HepG2 (cell line): ENCODE measurements around the gene WRAP73. TPM values are rescaled to one million over a fixed set of nuclear protein-coding genes. Genes with fewer than 3 reads are reported as not detected.

Experiments
- ATAC-seq: fragments of 200-7000 bp; cut with Tn5 transposase; 3 replicates; pipeline ENCODE4 v1.9.1; 2020; ENCODE audit warnings: mild to moderate bottlenecking, moderate library complexity
- BruUV-seq: library from RNA; stranded (reverse); fragments of 400-500 nt; replicated peaks from 2 replicates; lab custom pipeline; 2021; lab: Mats Ljungman, UMichigan
- CTCF ChIA-PET: fragments of 300-600 bp; formaldehyde crosslinking; extraction: SDS; loops from one replicate; lab custom pipeline; 2021; ENCODE audit warnings: low total read pairs, inconsistent platforms, low intra/inter-chr PET ratio; lab: Yijun Ruan, JAX
- POLR2A ChIA-PET: fragments of 350-600 bp; sonication (Branson Sonifier 250); formaldehyde crosslinking; loops from one replicate; lab custom pipeline; 2020; ENCODE audit warnings: antibody characterized with exemption, inconsistent platforms; lab: Yijun Ruan, JAX
- DNase-seq: peaks from one replicate; pipeline ENCODE4 v3.0.0-alpha.2; 2015; ENCODE audit warnings: low spot score
- FAIRE-seq: peaks from 3 replicates; lab custom pipeline; 2011; peaks lifted over from hg19 to GRCh38; lab: Jason Lieb, UNC
- H2AFZ ChIP-seq: one replicate; pipeline ENCODE4 v1.6.1; 2011; ENCODE audit warnings: low read length, inconsistent platforms
- H3K27ac ChIP-seq: fragments of 300-600 bp; 3 replicates; pipeline ENCODE4 v1.8.0; 2011; ENCODE audit warnings: mixed run types, mild to moderate bottlenecking, mixed read lengths, low read length, inconsistent platforms; ENCODE audit not compliant: insufficient read depth; ENCODE audit errors: extremely low read length
- H3K27me3 ChIP-seq, 2 experiments: fragments of 200-600 bp in 1 of 2; 2 replicates in 1 of 2; 3 replicates in 1 of 2; pipeline versions ENCODE4 v1.6.0 to v1.8.0; 2011; ENCODE audit warnings: low read length in 2 of 2, mild to moderate bottlenecking in 2 of 2, moderate library complexity in 2 of 2, inconsistent platforms in 1 of 2; ENCODE audit not compliant: insufficient read depth in 2 of 2, control insufficient read depth in 1 of 2
- H3K36me3 ChIP-seq, 2 experiments: fragments of 200-600 bp in 1 of 2; replicated peaks in 1 of 2; 2 replicates in 1 of 2; 3 replicates in 1 of 2; pipeline versions ENCODE4 v1.5.1 to v1.8.0; 2011; ENCODE audit warnings: low read length in 2 of 2, inconsistent platforms in 1 of 2; ENCODE audit not compliant: insufficient read depth in 2 of 2, control insufficient read depth in 1 of 2
- H3K4me1 ChIP-seq: 2 replicates; pipeline ENCODE4 v1.5.1; 2012; ENCODE audit warnings: low read length, inconsistent platforms; ENCODE audit not compliant: insufficient read depth
- H3K4me2 ChIP-seq: 2 replicates; pipeline ENCODE4 v1.6.0; 2011; ENCODE audit warnings: low read depth, low read length, inconsistent platforms
- H3K4me3 ChIP-seq, 3 experiments: fragments of 200-600 bp in 1 of 3; sonication (generic), shearing (Covaris generic) in 1 of 3; replicated peaks in 1 of 3; 2 replicates each; pipeline ENCODE4 v1.5.1; 2011 to 2016; ENCODE audit warnings: low read length in 3 of 3, inconsistent platforms in 2 of 3, low read depth in 2 of 3, mild to moderate bottlenecking in 2 of 3, control low read depth in 1 of 3, mixed read lengths in 1 of 3; ENCODE audit not compliant: insufficient read depth in 1 of 3
- H3K79me2 ChIP-seq: one replicate; pipeline ENCODE4 v1.6.1; 2011; ENCODE audit warnings: low read length, inconsistent platforms; ENCODE audit not compliant: insufficient read depth
- H3K9ac ChIP-seq: 2 replicates; pipeline ENCODE4 v1.6.0; 2011; ENCODE audit warnings: mild to moderate bottlenecking, low read depth, low read length, inconsistent platforms; ENCODE audit not compliant: insufficient read depth
- H3K9me3 ChIP-seq: 2 replicates; pipeline ENCODE4 v1.5.1; 2012; ENCODE audit warnings: mild to moderate bottlenecking, low read length
- H4K20me1 ChIP-seq: 2 replicates; pipeline ENCODE4 v1.6.0; 2011; ENCODE audit warnings: inconsistent platforms, mild to moderate bottlenecking, low read length, moderate library complexity; ENCODE audit not compliant: insufficient read depth
- EHMT2 ChIP-seq: fragments of 200-600 bp; sonication (generic); IDR thresholded peaks from 2 replicates; pipeline ENCODE4 v1.7.0; 2017; ENCODE audit warnings: antibody characterized with exemption, low read depth, low read length, borderline replicate concordance
- FOXP4 ChIP-seq: sonication (generic); formaldehyde crosslinking; IDR thresholded peaks from 2 replicates; pipeline ENCODE4 v1.4.0; 2020; ENCODE audit warnings: missing genetic modification reagents
- KDM1A ChIP-seq: IDR thresholded peaks from 2 replicates; pipeline ENCODE4 v1.6.1; 2016; ENCODE audit warnings: missing compliant biosample characterization
- MTF2 ChIP-seq: sonication (generic); formaldehyde crosslinking; IDR thresholded peaks from 2 replicates; pipeline ENCODE4 v1.5.0; 2020; ENCODE audit warnings: missing genetic modification reagents, borderline replicate concordance
- SMYD3 ChIP-seq: sonication (generic); formaldehyde crosslinking; IDR thresholded peaks from 2 replicates; pipeline ENCODE4 v1.8.1; 2023; ENCODE audit warnings: mild to moderate bottlenecking, missing genetic modification reagents
- TAF15 ChIP-seq: fragments of 200-400 bp; formaldehyde crosslinking; IDR thresholded peaks from one replicate; pipeline ENCODE4 v1.6.1; 2018; ENCODE audit warnings: mild to moderate bottlenecking, low read depth, low read length; ENCODE audit not compliant: poor library complexity, severe bottlenecking
- XBP1 ChIP-seq: sonication (generic); formaldehyde crosslinking; IDR thresholded peaks from 2 replicates; pipeline ENCODE4 v1.5.0; 2020; ENCODE audit warnings: missing genetic modification reagents
- ZFP37 ChIP-seq: sonication (generic); formaldehyde crosslinking; IDR thresholded peaks from 2 replicates; pipeline ENCODE4 v1.4.0; 2020; ENCODE audit warnings: missing genetic modification reagents, borderline replicate concordance
- ZFP41 ChIP-seq: sonication (generic); formaldehyde crosslinking; IDR thresholded peaks from 2 replicates; pipeline ENCODE4 v1.4.0; 2020; ENCODE audit warnings: mild to moderate bottlenecking, missing genetic modification reagents, borderline replicate concordance
- ZNF597 ChIP-seq: sonication (generic); formaldehyde crosslinking; IDR thresholded peaks from 2 replicates; pipeline ENCODE4 v1.5.0; 2020; ENCODE audit warnings: missing genetic modification reagents
- ZNF598 ChIP-seq: sonication (generic); formaldehyde crosslinking; IDR thresholded peaks from 2 replicates; pipeline ENCODE4 v1.5.1; 2020; ENCODE audit warnings: mild to moderate bottlenecking, missing genetic modification reagents, borderline replicate concordance
- ZNF788 ChIP-seq: sonication (generic); formaldehyde crosslinking; IDR thresholded peaks from 2 replicates; pipeline ENCODE4 v1.5.0; 2020; ENCODE audit warnings: mild to moderate bottlenecking, missing genetic modification reagents, borderline replicate concordance
- WGBS: methylation state at CpG from one replicate; pipeline ENCODE4 v1.1.6; 2017; ENCODE audit warnings: low lambda C conversion rate; 5-methylcytosine and 5-hydroxymethylcytosine counted together
- in situ Hi-C: cut with HindIII; loops from 2 replicates; pipeline ENCODE4 v1.10.0; 2017; ENCODE audit warnings: low pct_unique_long_range_greater_than_20kb; ENCODE audit not compliant: extremely low pct_ligation_motif_present
- intact Hi-C: fragments of 100-400 bp; cut with micrococcal nuclease; formaldehyde crosslinking; loops from one replicate; pipeline ENCODE4 v1.10.0; 2022; ENCODE audit not compliant: unreplicated experiment
- polyA plus RNA-seq, 8 experiments: library from polyadenylated mRNA; depleted of rRNA in 3 of 8; stranded (reverse) in 7 of 8; unstranded in 1 of 8; fragments of >200 nt; fragmentation: Illumina TruSeq in 4 of 8; extraction: Trizol in 4 of 8; gene quantifications; 2 replicates each; pipeline versions ENCODE4 v1.2.1 to v1.2.3, GENCODE V29; 2011 to 2016; ENCODE audit warnings: low read depth in 4 of 8, missing spikeins in 1 of 8, mixed read lengths in 1 of 8; ENCODE audit not compliant: insufficient read depth in 1 of 8
- total RNA-seq, 5 experiments: library from RNA; depleted of rRNA; stranded (reverse); fragments of >200 nt; fragmentation: Illumina TruSeq; extraction: Trizol; gene quantifications; 2 replicates each; pipeline ENCODE4 v1.2.3, GENCODE V29; 2016; ENCODE audit warnings: low read depth in 1 of 5

WRAP73 gene
- total and polyA plus RNA-seq, 2 of the 13 experiments (the other 11 are each of a cell fraction or from before 2014, with no cell fraction given) = 18.1 to 40.4 TPM

- WGBS = 83% methylated on average over 9 of the region's 9 CpGs
- no peaks in the 10 kb centered on the region for H4K20me1 ChIP-seq
- H3K4me1 ChIP-seq = no peaks in the 10 kb centered on the region
- TF ChIP-seq ZNF597 (CRISPR knock-in tag) = no peak
- no peak for TF ChIP-seq MTF2 (CRISPR knock-in tag)
- TF ChIP-seq ZFP41 (CRISPR knock-in tag) = no peak
- TF ChIP-seq ZNF788 = no peak
- TF ChIP-seq XBP1 (CRISPR knock-in tag) = no peak
- TF ChIP-seq TAF15 = no peak
- no peak for TF ChIP-seq ZNF598 (CRISPR knock-in tag)
- no peak for TF ChIP-seq FOXP4 (CRISPR knock-in tag)
- TF ChIP-seq KDM1A (CRISPR knock-in tag) = no peak
- TF ChIP-seq ZFP37 (CRISPR knock-in tag) = no peak
- no peak for TF ChIP-seq EHMT2
- TF ChIP-seq SMYD3 = no peak
- no peak overlapping the region for H3K4me2 ChIP-seq
- no peaks in the 10 kb centered on the region for H3K79me2 ChIP-seq
- BruUV-seq = no TSS peak
- H3K4me3 ChIP-seq = no peak overlapping the region
- H3K36me3 ChIP-seq = no peaks in the 10 kb centered on the region
- FAIRE-seq = no peak
- H2AFZ ChIP-seq = no peak overlapping the region
- ATAC-seq = no peak
- no peak overlapping the region for H3K27ac ChIP-seq
- DNase-seq = no peak
- intact Hi-C loops (no loop called here), in situ Hi-C loops (no loop called here)
- no peaks in the 10 kb centered on the region for H3K9me3 ChIP-seq
- H3K27me3 ChIP-seq = no peaks in the 10 kb centered on the region; a peak in 1 of 5 replicates
- H3K9ac ChIP-seq = no peak overlapping the region
- POLR2A ChIA-PET = no interaction called here
- CTCF ChIA-PET = interaction anchor here (2.1 kb wide), 1 partner anchor 27 kb away, joined by 20 read pairs; no protein-coding TSS in a partner anchor
Measured at GRCh38 chr1:3696689-3697088, 46.8 kb upstream of the WRAP73 start.
